Measurements from ENCODE around the gene RGMB. TPM values are rescaled to one million over a fixed set of nuclear protein-coding genes. Genes with fewer than 3 reads are reported as not detected.
A peak's percentile ranks its signal among the peaks of the same experiment; 100 is the strongest.

The RGMB gene
- total RNA-seq, 4 donors from 2014 or later, result 39.0 to 125 (median 50.3) TPM

DNA sequence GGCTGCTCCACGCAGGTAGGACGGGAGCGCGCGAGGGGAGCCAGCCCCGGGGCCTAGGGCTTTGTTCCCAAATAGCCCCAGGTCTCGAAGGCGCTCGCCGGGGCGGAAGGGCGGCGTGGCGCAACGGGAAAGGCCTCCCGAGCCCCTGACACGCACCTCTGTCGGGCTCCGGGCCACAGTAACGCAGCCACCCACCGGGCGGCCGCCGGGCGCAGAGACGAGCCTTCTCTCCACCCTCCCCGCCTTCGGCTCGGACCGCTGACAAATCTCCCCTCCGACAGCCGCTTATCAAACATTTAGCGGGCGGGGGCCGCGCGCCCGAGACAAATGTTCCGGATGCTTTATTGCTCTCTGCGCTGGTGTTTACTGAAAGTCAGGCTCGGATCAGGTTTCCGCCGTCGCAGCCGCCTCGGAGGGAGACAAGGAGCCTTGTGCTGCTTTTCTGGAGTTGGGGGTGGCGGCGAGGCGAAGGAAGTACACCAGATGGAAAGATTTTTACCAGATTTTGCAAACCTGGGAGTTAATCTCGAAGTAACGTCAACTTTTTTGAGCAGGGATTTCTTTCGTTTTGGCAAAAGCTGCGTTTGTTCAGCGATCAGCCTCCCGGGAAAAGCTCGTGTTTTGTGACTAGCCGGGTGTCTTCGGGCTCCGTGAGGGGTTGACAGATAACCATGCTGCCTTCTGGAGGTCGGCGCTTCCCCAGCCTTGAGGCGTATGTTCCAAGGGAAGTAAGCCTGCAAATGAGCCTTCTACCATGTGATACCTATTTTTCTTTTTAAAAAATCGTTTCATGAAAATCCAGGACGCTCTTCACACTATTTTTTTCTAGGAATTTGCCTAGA, 950 bp downstream of the RGMB start:
- Histone ChIP-seq H3K4me3 (peak overlapping the region; percentile 71 to 84 (median 80)), H3K27me3 (no peaks in the 10 kb centered on the region), H3K36me3 (no peaks in the 10 kb centered on the region), H3K27ac (peak overlapping the region; percentile 91 to 99 (median 98)), H3K4me1 (peaks cover 0 to 66% (median 35%) of the 10 kb centered on the region in 4 donors), H3K9me3 (no peaks in the 10 kb centered on the region)
- in situ Hi-C loops (cut with MboI; ENCODE audit: low pct_ligation_motif_present in 1 of 4, low pct_unique_long_range_greater_than_20kb in 1 of 4, low sequenced_read_pairs in 3 of 4), result loop anchor here in 3 of 4 donors (25.0 kb wide), 2 partner anchors 1237 to 1587 kb away; partner anchors contain the start of gene RIOK2 (in 1 of the 3)
- 0% methylated on average over 12 to 54 of the region's 64 CpGs for WGBS, 2 donors (ENCODE audit: low coverage in 1 of 2)
- DNase-seq, result peak; percentile 73
- intact Hi-C loops (cut with DNase I; ENCODE audit: low total_unique reads), result no loop called here
- peak; percentile 51 for TF ChIP-seq POLR2A (IDR thresholded peaks at IDR 0.05)
- no peak for TF ChIP-seq CTCF (IDR thresholded peaks at IDR 0.05)
- TF ChIP-seq POLR2AphosphoS5 (IDR thresholded peaks at IDR 0.05), result peak; percentile 17 to 67 (median 45)
- no peak for TF ChIP-seq EP300 (IDR thresholded peaks at IDR 0.05; ENCODE audit: low read depth)

GRCh38 chr5:98775246-98776065, 2.0 kb downstream of the RGMB start:
- WGBS, 2 donors (ENCODE audit: low coverage in 1 of 2), result 41 to 54% methylated on average over 11 to 12 of the region's 12 CpGs
- intact Hi-C loops (cut with DNase I; ENCODE audit: low total_unique reads), result no loop called here

DNA sequence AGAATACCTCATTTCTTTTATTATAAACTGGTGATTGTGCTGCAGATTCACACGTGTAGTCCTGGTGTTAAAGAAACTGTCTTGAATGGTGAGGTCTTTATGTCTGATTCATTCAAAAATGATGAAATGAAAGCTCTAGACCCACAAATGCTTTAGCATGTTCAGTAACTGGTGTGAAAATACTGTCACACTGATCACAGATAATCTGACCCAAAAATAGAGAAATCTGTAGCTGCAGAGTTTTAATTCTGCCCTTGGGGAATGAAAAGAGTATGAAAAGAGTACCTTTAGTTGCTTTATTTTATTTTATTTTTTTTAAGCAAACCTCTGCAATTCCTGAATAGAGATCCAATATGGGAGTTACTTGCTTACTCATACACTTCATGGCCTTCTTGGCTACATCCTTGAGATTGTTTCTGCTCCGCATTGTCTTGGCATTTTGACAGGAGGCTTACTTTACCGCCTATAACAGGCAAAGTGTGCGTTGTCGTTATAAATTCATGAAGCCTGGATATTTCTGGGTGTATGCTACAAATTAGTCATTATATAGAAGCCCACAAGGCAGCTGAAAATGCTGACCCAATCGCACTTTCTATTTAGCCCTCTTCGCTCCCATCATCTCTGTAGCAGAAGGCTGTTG, 2.7 kb downstream of the RGMB start:
- intact Hi-C loops (cut with DNase I; ENCODE audit: low total_unique reads), result no loop called here
- Histone ChIP-seq H3K9me3 (no peaks in the 10 kb centered on the region), H3K36me3 (no peaks in the 10 kb centered on the region), H3K4me3 (peak overlapping the region in 3 of 4 donors; percentile 71 to 84 (median 81)), H3K27me3 (no peaks in the 10 kb centered on the region), H3K27ac (peak overlapping the region; percentile 62 to 99 (median 94)), H3K4me1 (peaks cover 0 to 76% (median 47%) of the 10 kb centered on the region in 4 donors)
- no peak for DNase-seq
- 34 to 53% methylated on average over 5 to 7 of the region's 7 CpGs for WGBS, 2 donors (ENCODE audit: low coverage in 1 of 2)
- in situ Hi-C loops (cut with MboI; ENCODE audit: low pct_ligation_motif_present in 1 of 4, low pct_unique_long_range_greater_than_20kb in 1 of 4, low sequenced_read_pairs in 3 of 4), result loop anchor here in 1 of 4 donors (25.0 kb wide), 1 partner anchor 1239 kb away; no protein-coding TSS in a partner anchor
- TF ChIP-seq EP300 (IDR thresholded peaks at IDR 0.05; ENCODE audit: low read depth), result no peak
- TF ChIP-seq POLR2A (IDR thresholded peaks at IDR 0.05), result no peak
- TF ChIP-seq CTCF (IDR thresholded peaks at IDR 0.05), result no peak
- TF ChIP-seq POLR2AphosphoS5 (IDR thresholded peaks at IDR 0.05), result no peak

More at GRCh38 chr5:98775246-98776065, 2.0 kb downstream of the RGMB start:
- TF ChIP-seq POLR2AphosphoS5 (IDR thresholded peaks at IDR 0.05), result no peak
- TF ChIP-seq CTCF (IDR thresholded peaks at IDR 0.05), result no peak
- TF ChIP-seq POLR2A (IDR thresholded peaks at IDR 0.05), result no peak
- no peak for TF ChIP-seq EP300 (IDR thresholded peaks at IDR 0.05; ENCODE audit: low read depth)
- Histone ChIP-seq H3K27me3 (no peaks in the 10 kb centered on the region), H3K9me3 (no peaks in the 10 kb centered on the region), H3K4me1 (peaks cover 0 to 69% (median 43%) of the 10 kb centered on the region in 4 donors), H3K4me3 (peak overlapping the region in 3 of 4 donors; percentile 71 to 84 (median 81)), H3K36me3 (no peaks in the 10 kb centered on the region), H3K27ac (peak overlapping the region; percentile 91 to 99 (median 98))
- DNase-seq, result no peak
- in situ Hi-C loops (cut with MboI; ENCODE audit: low pct_ligation_motif_present in 1 of 4, low pct_unique_long_range_greater_than_20kb in 1 of 4, low sequenced_read_pairs in 3 of 4), result loop anchor here in 1 of 4 donors (25.0 kb wide), 1 partner anchor 1238 kb away; no protein-coding TSS in a partner anchor
